HEK293 (cell line): Measurements from ENCODE around the gene TEAD1.

Source experiments
- CTCF ChIA-PET: fragments of 350-600 bp; formaldehyde crosslinking; extraction: SDS; loops from one replicate; lab custom pipeline; 2021; ENCODE audit warnings: antibody characterized with exemption; lab: Yijun Ruan, JAX
- POLR2A ChIA-PET: fragments of 300-600 bp; formaldehyde crosslinking; extraction: SDS; loops from one replicate; lab custom pipeline; 2020; ENCODE audit warnings: antibody characterized with exemption, inconsistent platforms; lab: Yijun Ruan, JAX
- H3K27ac ChIP-seq: fragments of 200-500 bp; sonication (Bioruptor generic); 2 replicates; pipeline ENCODE4 v1.5.1; 2014; ENCODE audit warnings: low read depth, low read length, control low read depth, inconsistent platforms; ENCODE audit errors: extremely low read depth
- H3K36me3 ChIP-seq, 2 experiments: fragments of 200-500 bp in 1 of 2; sonication (Bioruptor generic) in 1 of 2; 1 replicate in 1 of 2; 2 replicates in 1 of 2; pipeline ENCODE4 v1.5.1; 2014 to 2017; ENCODE audit warnings: inconsistent platforms in 2 of 2, low read length in 2 of 2; ENCODE audit not compliant: control insufficient read depth in 2 of 2, insufficient read depth in 1 of 2
- H3K4me1 ChIP-seq: fragments of 200-500 bp; sonication (Bioruptor generic); 2 replicates; pipeline ENCODE4 v1.5.1; 2014; ENCODE audit warnings: mild to moderate bottlenecking, low read length, inconsistent platforms; ENCODE audit not compliant: control insufficient read depth, insufficient read depth
- H3K4me3 ChIP-seq: 2 replicates; pipeline ENCODE4 v1.5.1; 2011; ENCODE audit warnings: low read depth, mild to moderate bottlenecking, control low read depth, low read length, moderate library complexity
- H3K9me3 ChIP-seq: fragments of 200-500 bp; sonication (Bioruptor generic); 2 replicates; pipeline ENCODE4 v1.5.1; 2014; ENCODE audit warnings: low read depth, low read length, inconsistent platforms; ENCODE audit not compliant: control insufficient read depth, insufficient read depth
- GLI2 ChIP-seq: fragments of 450-650 bp; formaldehyde crosslinking; IDR thresholded peaks from 2 replicates; pipeline ENCODE4; 2017; ENCODE audit warnings: missing biosample characterization, missing genetic modification characterization, low read depth, borderline replicate concordance
- GLIS1 ChIP-seq: fragments of 450-650 bp; formaldehyde crosslinking; IDR thresholded peaks from 2 replicates; pipeline ENCODE4 v1.5.1; 2016; ENCODE audit warnings: missing biosample characterization, missing genetic modification characterization
- IKZF3 ChIP-seq: fragments of 450-650 bp; IDR thresholded peaks from 2 replicates; pipeline ENCODE4 v1.5.0; 2018; ENCODE audit warnings: missing biosample characterization, mild to moderate bottlenecking, missing genetic modification characterization, moderate library complexity
- SCRT1 ChIP-seq: fragments of 450-650 bp; formaldehyde crosslinking; IDR thresholded peaks from 2 replicates; pipeline ENCODE4 v1.5.1; 2016; ENCODE audit warnings: missing biosample characterization, missing genetic modification characterization, borderline replicate concordance
- TCF7L2 ChIP-seq: IDR thresholded peaks from 2 replicates; pipeline ENCODE4 v1.6.1; 2011; ENCODE audit warnings: low read depth, mild to moderate bottlenecking, inconsistent platforms, low read length, moderate library complexity, borderline replicate concordance
- WT1 ChIP-seq: fragments of 450-650 bp; formaldehyde crosslinking; IDR thresholded peaks from 2 replicates; pipeline ENCODE4 v1.5.1; 2016; ENCODE audit warnings: missing biosample characterization, missing genetic modification characterization
- ZBTB17 ChIP-seq: fragments of 450-650 bp; formaldehyde crosslinking; IDR thresholded peaks from 2 replicates; pipeline ENCODE4 v1.5.1; 2016; ENCODE audit warnings: missing biosample characterization, missing genetic modification characterization
- ZFP69B ChIP-seq: fragments of 450-650 bp; formaldehyde crosslinking; IDR thresholded peaks from 2 replicates; pipeline ENCODE4 v1.5.1; 2016; ENCODE audit warnings: missing biosample characterization, missing genetic modification characterization
- ZNF140 ChIP-seq: fragments of 450-650 bp; formaldehyde crosslinking; IDR thresholded peaks from 2 replicates; pipeline ENCODE4 v1.5.1; 2016; ENCODE audit warnings: missing biosample characterization, missing genetic modification characterization
- ZNF184 ChIP-seq: fragments of 450-650 bp; IDR thresholded peaks from 2 replicates; pipeline ENCODE4 v1.5.1; 2018; ENCODE audit warnings: missing biosample characterization, mild to moderate bottlenecking, missing genetic modification characterization
- ZNF202 ChIP-seq: fragments of 450-650 bp; formaldehyde crosslinking; IDR thresholded peaks from 2 replicates; pipeline ENCODE4 v1.5.1; 2016; ENCODE audit warnings: missing biosample characterization, missing genetic modification characterization, borderline replicate concordance
- ZNF23 ChIP-seq: fragments of 450-650 bp; formaldehyde crosslinking; IDR thresholded peaks from 2 replicates; pipeline ENCODE4 v1.5.1; 2016; ENCODE audit warnings: missing biosample characterization, missing genetic modification characterization, borderline replicate concordance
- ZNF24 ChIP-seq: fragments of 450-650 bp; formaldehyde crosslinking; IDR thresholded peaks from 2 replicates; pipeline ENCODE4 v1.5.1; 2016; ENCODE audit warnings: missing biosample characterization, missing genetic modification characterization
- ZNF341 ChIP-seq: fragments of 450-650 bp; formaldehyde crosslinking; IDR thresholded peaks from 2 replicates; pipeline ENCODE4; 2016; ENCODE audit warnings: low read depth, missing biosample characterization, missing genetic modification characterization
- ZNF362 ChIP-seq: fragments of 450-650 bp; formaldehyde crosslinking; IDR thresholded peaks from 2 replicates; pipeline ENCODE4 v1.5.1; 2016; ENCODE audit warnings: missing biosample characterization, missing genetic modification characterization
- ZNF366 ChIP-seq: fragments of 450-650 bp; formaldehyde crosslinking; conservative IDR thresholded peaks from 2 replicates; pipeline ENCODE4 v1.5.1; 2016; ENCODE audit warnings: missing biosample characterization, missing genetic modification characterization
- ZNF449 ChIP-seq: fragments of 450-650 bp; formaldehyde crosslinking; IDR thresholded peaks from 2 replicates; pipeline ENCODE4 v1.5.1; 2017; ENCODE audit warnings: missing biosample characterization, mild to moderate bottlenecking, missing genetic modification characterization, moderate library complexity
- ZNF48 ChIP-seq: fragments of 450-650 bp; formaldehyde crosslinking; IDR thresholded peaks from 2 replicates; pipeline ENCODE4 v1.5.1; 2016; ENCODE audit warnings: missing biosample characterization, missing genetic modification characterization
- ZNF501 ChIP-seq: fragments of 450-650 bp; formaldehyde crosslinking; IDR thresholded peaks from 2 replicates; pipeline ENCODE4 v1.5.1; 2016; ENCODE audit warnings: missing biosample characterization, missing genetic modification characterization
- ZSCAN18 ChIP-seq: fragments of 450-650 bp; formaldehyde crosslinking; IDR thresholded peaks from 2 replicates; pipeline ENCODE4 v1.5.1; 2016; ENCODE audit warnings: missing biosample characterization, missing genetic modification characterization

Gene TEAD1

GRCh38 chr11:12812849-12813248 is 138.6 kb downstream of the TEAD1 start:
- POLR2A ChIA-PET, result no interaction called here
- Histone ChIP-seq H3K27ac (no peak overlapping the region), H3K9me3 (no peaks in the 10 kb centered on the region), H3K36me3 (no peaks in the 10 kb centered on the region), H3K4me3 (no peak overlapping the region), H3K4me1 (no peaks in the 10 kb centered on the region; the same call in 1 of the 2 replicates)
- CTCF ChIA-PET, result interaction anchor here (1.1 kb wide), 1 partner anchor 482 kb away, joined by 4 read pairs; no protein-coding TSS in a partner anchor
- TF ChIP-seq ZNF140, result 0 out of 2 replicates have a peak, but pooled peaks have one; percentile 9
- no peak for TF ChIP-seq ZNF501 (tag by site-specific recombination)

- ChIA-PET CTCF (interaction anchor here (0.6 to 2.1 kb wide), 3 partner anchors 9 to 226 kb away, joined by 3 to 8 read pairs (median 4); no protein-coding TSS in a partner anchor), POLR2A (no interaction called here)
- H3K36me3 ChIP-seq, result no peaks in the 10 kb centered on the region
- no peak overlapping the region for H3K27ac ChIP-seq
- H3K4me3 ChIP-seq, result no peak overlapping the region
- peak; percentile 47 for TF ChIP-seq ZNF341 (tag by site-specific recombination)
- no peak for TF ChIP-seq ZSCAN18 (tag by site-specific recombination)
- TF ChIP-seq IKZF3, result 0 out of 2 replicates have a peak, but pooled peaks have one; percentile 8
- no peak for TF ChIP-seq ZNF362
- H3K4me1 ChIP-seq, result no peaks in the 10 kb centered on the region; the same call in 1 of the 2 replicates
- H3K9me3 ChIP-seq, result no peaks in the 10 kb centered on the region
Observed at GRCh38 chr11:12813371-12814225, 139.4 kb downstream of the TEAD1 start.

- no peak overlapping the region for H3K4me3 ChIP-seq
- TF ChIP-seq ZNF366 (peak; percentile 69), ZNF24 (tag by site-specific recombination) (0 out of 2 replicates have a peak, but pooled peaks have one; percentile 2), TCF7L2 (peak; percentile 67; the same call in 1 of the 2 replicates), ZNF202 (no peak), ZNF184 (tag by site-specific recombination) (no peak), IKZF3 (0 out of 2 replicates have a peak, but pooled peaks have one; percentile 19), SCRT1 (no peak)
- ChIA-PET POLR2A (interaction anchor here (0.6 to 1.0 kb wide), 3 partner anchors 13 to 82 kb away, joined by 3 read pairs; no protein-coding TSS in a partner anchor), CTCF (interaction anchor here (0.7 to 2.1 kb wide), 4 partner anchors 10 to 74 kb away, joined by 3 to 8 read pairs (median 4); no protein-coding TSS in a partner anchor)
- H3K27ac ChIP-seq, result no peak overlapping the region
- H3K4me1 ChIP-seq, result no peaks in the 10 kb centered on the region; the same call in 1 of the 2 replicates
- H3K9me3 ChIP-seq, result no peaks in the 10 kb centered on the region
- H3K36me3 ChIP-seq, result no peaks in the 10 kb centered on the region
Observed at GRCh38 chr11:12815129-12815480, 140.9 kb downstream of the TEAD1 start.

GRCh38 chr11:12815931-12816494 is 141.8 kb downstream of the TEAD1 start:
- ChIA-PET CTCF (interaction anchor here (1.2 kb wide), 1 partner anchor 10 kb away, joined by 3 read pairs; no protein-coding TSS in a partner anchor), POLR2A (no interaction called here)
- no peaks in the 10 kb centered on the region for H3K36me3 ChIP-seq
- no peak overlapping the region for H3K4me3 ChIP-seq
- H3K27ac ChIP-seq, result no peak overlapping the region
- H3K9me3 ChIP-seq, result no peaks in the 10 kb centered on the region
- H3K4me1 ChIP-seq, result no peaks in the 10 kb centered on the region; the same call in 1 of the 2 replicates
- TF ChIP-seq GLIS1 (tag by site-specific recombination) (no peak), ZNF48 (tag by site-specific recombination) (no peak), WT1 (no peak), ZNF23 (tag by site-specific recombination) (no peak), ZFP69B (no peak), ZNF449 (tag by site-specific recombination) (no peak), ZBTB17 (no peak), GLI2 (no peak)
